Measurements from ENCODE around the gene SWI5. TPM values are rescaled to one million over a fixed set of nuclear protein-coding genes. Genes with fewer than 3 reads are reported as not detected.

The SWI5 gene
- total and polyA plus RNA-seq, 12 donors, result 13.9 to 46.3 (median 20.8) TPM

DNA sequence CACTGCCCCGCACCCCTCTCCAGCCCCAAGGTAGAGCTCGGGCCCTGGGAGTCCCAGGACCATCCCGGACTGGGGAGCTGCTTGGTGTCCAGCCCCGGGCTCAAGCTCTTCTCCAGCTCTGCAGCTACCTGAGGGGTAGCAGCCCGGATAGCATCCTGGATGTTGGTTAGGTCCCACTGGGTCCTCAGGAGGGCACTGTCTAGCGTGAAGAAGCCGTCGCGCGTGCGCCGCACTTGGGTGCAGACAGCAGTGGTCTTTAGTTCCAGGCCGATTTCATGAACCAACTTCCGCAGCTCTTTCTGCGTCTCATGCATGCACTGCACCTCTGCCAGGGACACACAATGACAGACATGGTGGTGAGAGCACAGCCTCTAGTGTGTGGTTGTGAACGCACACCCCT lies 33.5 kb downstream of the SWI5 start:
- Histone ChIP-seq H3K36me3 (peaks cover 0 to 77% (median 29%) of the 10 kb centered on the region in 9 donors), H3K9me3 (no peaks in the 10 kb centered on the region), H3K4me3 (no peak overlapping the region), H3K4me1 (peaks cover 0 to 16% (median 7%) of the 10 kb centered on the region in 9 donors), H3K27ac (peak overlapping the region in 6 of 10 donors; percentile 25 to 82 (median 73)), H3K27me3 (no peaks in the 10 kb centered on the region)
- ATAC-seq (peak in 2 of 8 donors; percentile 9 to 12), DNase-seq (no peak)
- 96% methylated on average over 16 of the region's 16 CpGs for WGBS, 2 donors
- intact Hi-C loops (cut with DNase I), result no loop called here
- TF ChIP-seq, protein P1, sequence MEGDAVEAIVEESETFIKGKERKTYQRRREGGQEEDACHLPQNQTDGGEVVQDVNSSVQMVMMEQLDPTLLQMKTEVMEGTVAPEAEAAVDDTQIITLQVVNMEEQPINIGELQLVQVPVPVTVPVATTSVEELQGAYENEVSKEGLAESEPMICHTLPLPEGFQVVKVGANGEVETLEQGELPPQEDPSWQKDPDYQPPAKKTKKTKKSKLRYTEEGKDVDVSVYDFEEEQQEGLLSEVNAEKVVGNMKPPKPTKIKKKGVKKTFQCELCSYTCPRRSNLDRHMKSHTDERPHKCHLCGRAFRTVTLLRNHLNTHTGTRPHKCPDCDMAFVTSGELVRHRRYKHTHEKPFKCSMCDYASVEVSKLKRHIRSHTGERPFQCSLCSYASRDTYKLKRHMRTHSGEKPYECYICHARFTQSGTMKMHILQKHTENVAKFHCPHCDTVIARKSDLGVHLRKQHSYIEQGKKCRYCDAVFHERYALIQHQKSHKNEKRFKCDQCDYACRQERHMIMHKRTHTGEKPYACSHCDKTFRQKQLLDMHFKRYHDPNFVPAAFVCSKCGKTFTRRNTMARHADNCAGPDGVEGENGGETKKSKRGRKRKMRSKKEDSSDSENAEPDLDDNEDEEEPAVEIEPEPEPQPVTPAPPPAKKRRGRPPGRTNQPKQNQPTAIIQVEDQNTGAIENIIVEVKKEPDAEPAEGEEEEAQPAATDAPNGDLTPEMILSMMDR (IDR thresholded peaks at IDR 0.05), result no peak

DNA sequence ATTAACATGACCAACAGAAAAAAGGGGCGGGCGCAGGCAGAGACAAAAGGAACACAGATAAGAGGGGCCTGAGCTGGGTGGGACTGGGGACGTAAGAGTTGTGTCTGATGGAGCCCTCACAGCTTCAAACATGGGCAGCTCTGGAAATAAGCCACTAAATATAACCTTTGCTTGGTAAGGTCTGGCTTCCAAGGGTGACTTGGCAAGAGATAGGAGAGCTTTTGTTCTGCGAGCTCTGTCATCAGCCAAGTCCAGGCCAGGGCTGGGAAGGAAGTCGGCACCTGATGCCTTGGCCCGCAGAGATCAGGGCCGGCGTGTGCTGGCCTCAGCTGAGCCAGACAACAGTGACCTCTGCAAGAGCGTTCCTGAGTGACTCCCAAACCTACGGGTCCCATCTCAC lies 34.4 kb downstream of the SWI5 start:
- intact Hi-C loops (cut with DNase I), result no loop called here
- peak overlapping the region in 9 of 10 donors; percentile 40 to 82 (median 74) for H3K27ac ChIP-seq
- H3K36me3 ChIP-seq, result peaks cover 0 to 86% (median 37%) of the 10 kb centered on the region in 9 donors
- H3K9me3 ChIP-seq, result no peaks in the 10 kb centered on the region
- no peak overlapping the region for H3K4me3 ChIP-seq
- H3K27me3 ChIP-seq, result no peaks in the 10 kb centered on the region
- peak; percentile 65 to 93 (median 84) for ATAC-seq
- peaks cover 0 to 14% (median 7%) of the 10 kb centered on the region in 9 donors for H3K4me1 ChIP-seq
- WGBS, 2 donors, result 37 to 47% methylated on average over 10 of the region's 10 CpGs
- peak; percentile 38 to 53 for DNase-seq
- TF ChIP-seq, protein P1 (IDR thresholded peaks at IDR 0.05), result no peak

DNA sequence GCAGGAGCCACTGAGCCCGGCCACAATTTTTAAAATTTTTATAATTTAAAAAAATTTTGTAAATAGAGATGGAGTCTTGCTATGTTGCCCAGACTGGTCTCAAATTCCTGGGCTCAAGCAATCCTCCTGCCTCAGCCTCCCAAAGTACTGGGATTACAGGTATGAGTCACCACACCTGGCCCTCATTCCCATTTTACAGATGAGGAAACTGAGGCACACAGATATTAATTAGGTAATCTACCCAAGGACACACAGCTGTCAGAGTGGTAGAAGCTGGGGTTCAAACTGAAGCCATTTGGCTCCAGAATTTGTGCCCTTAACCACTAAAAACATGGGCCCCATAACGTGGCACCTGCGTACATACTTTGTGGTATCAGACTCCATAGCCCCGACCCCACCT lies 38.6 kb downstream of the SWI5 start:
- intact Hi-C loops (cut with DNase I), result no loop called here
- H3K27me3 ChIP-seq, result no peaks in the 10 kb centered on the region
- H3K4me1 ChIP-seq, result peaks cover 0 to 14% (median 7%) of the 10 kb centered on the region in 9 donors
- no peak for DNase-seq
- peaks cover 0 to 96% (median 37%) of the 10 kb centered on the region in 9 donors for H3K36me3 ChIP-seq
- 97 to 99% methylated on average over 4 of the region's 4 CpGs for WGBS, 2 donors
- TF ChIP-seq, protein P1 (IDR thresholded peaks at IDR 0.05), result no peak
- H3K4me3 ChIP-seq, result no peak overlapping the region
- H3K27ac ChIP-seq, result no peak overlapping the region
- no peaks in the 10 kb centered on the region for H3K9me3 ChIP-seq
- ATAC-seq, result no peak

DNA sequence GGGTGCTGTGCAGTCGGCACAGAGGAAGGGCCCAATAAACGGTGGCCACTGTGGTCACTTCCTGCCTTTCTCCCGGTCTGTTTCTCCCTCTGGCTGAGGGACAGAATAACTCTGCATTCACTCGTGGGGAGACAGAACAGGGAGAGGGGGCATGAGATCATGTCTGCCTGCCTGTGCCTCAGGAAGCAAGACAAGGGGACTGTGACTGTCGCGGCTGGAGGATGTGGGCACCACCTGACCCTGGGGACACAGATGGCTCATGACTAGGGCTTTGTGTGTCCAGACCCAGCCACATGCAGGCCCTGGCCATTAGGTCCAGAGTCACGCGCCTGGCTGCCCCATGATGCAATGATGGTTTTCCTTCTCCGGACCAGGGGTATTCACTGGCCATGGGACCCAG lies 40.3 kb downstream of the SWI5 start:
- TF ChIP-seq, protein P1 (IDR thresholded peaks at IDR 0.05), result no peak
- no peaks in the 10 kb centered on the region for H3K27me3 ChIP-seq
- no peak overlapping the region for H3K27ac ChIP-seq
- DNase-seq (no peak), ATAC-seq (no peak)
- H3K4me1 ChIP-seq, result peaks cover 1 to 5% (median 3%) of the 10 kb centered on the region in 9 donors
- H3K36me3 ChIP-seq, result peaks cover 0 to 90% (median 28%) of the 10 kb centered on the region in 9 donors
- H3K4me3 ChIP-seq, result no peak overlapping the region
- H3K9me3 ChIP-seq, result no peaks in the 10 kb centered on the region
- WGBS, 2 donors, result 68 to 75% methylated on average over 9 of the region's 9 CpGs
- intact Hi-C loops (cut with DNase I), result no loop called here

Data from heart right ventricle (tissue), 16 donors.